K562 (cell line): Measurements from ENCODE around the gene CAV1. TPM values are rescaled to one million over a fixed set of nuclear protein-coding genes. Genes with fewer than 3 reads are reported as not detected.

Experiments used
- ATAC-seq: fragments of 200-7000 bp; cut with Tn5 transposase; 3 replicates; pipeline ENCODE4 v1.9.1; 2020; ENCODE audit warnings: moderate library complexity
- BruUV-seq: library from RNA; stranded (reverse); fragments of 400-500 nt; replicated peaks from 2 replicates; lab custom pipeline; 2021; lab: Mats Ljungman, UMichigan
- CTCF ChIA-PET: fragments of 300-600 bp; formaldehyde crosslinking; extraction: SDS; loops from one replicate; lab custom pipeline; 2021; ENCODE audit warnings: low intra/inter-chr PET ratio; lab: Yijun Ruan, JAX
- POLR2A ChIA-PET: fragments of 300-600, 350-650 bp; sonication (Branson Sonifier 250); formaldehyde crosslinking; extraction: SDS; loops from one replicate; lab custom pipeline; 2021; ENCODE audit warnings: antibody characterized with exemption, inconsistent platforms; lab: Yijun Ruan, JAX
- DNase-seq, 4 experiments: peaks; one replicate each; pipeline versions ENCODE4 v3.0.0 to v3.0.0-alpha.2; 2011 to 2018; ENCODE audit warnings: low spot score in 3 of 4, mixed read lengths in 3 of 4; ENCODE audit errors: extremely low read depth in 1 of 4
- FAIRE-seq: peaks from 2 replicates; lab custom pipeline; 2011; peaks lifted over from hg19 to GRCh38; lab: Jason Lieb, UNC
- H2AFZ ChIP-seq: 2 replicates; pipeline ENCODE4 v1.6.0; 2011; ENCODE audit warnings: low read depth, low read length, control low read depth, inconsistent platforms
- H3K27ac ChIP-seq: fragments of 200-600 bp; 3 replicates; pipeline ENCODE4 v1.8.0; 2011; ENCODE audit warnings: low read depth, mild to moderate bottlenecking, control low read depth, inconsistent platforms, low read length, moderate library complexity, mixed read lengths; ENCODE audit errors: extremely low read depth
- H3K27me3 ChIP-seq, 2 experiments: fragments of 300-600 bp in 1 of 2; 2 replicates in 1 of 2; 3 replicates in 1 of 2; pipeline versions ENCODE4 v1.6.0 to v1.8.0; 2011; ENCODE audit warnings: inconsistent platforms in 2 of 2, low read length in 2 of 2, mild to moderate bottlenecking in 1 of 2, mixed read lengths in 1 of 2, moderate library complexity in 1 of 2; ENCODE audit not compliant: control insufficient read depth in 2 of 2, insufficient read depth in 2 of 2
- H3K36me3 ChIP-seq: fragments of 300-600 bp; 3 replicates; pipeline ENCODE4 v1.8.0; 2011; ENCODE audit warnings: mild to moderate bottlenecking, low read length, inconsistent platforms; ENCODE audit not compliant: control insufficient read depth, insufficient read depth
- H3K4me1 ChIP-seq, 2 experiments: fragments of 200-600 bp in 1 of 2; replicated peaks in 1 of 2; 2 replicates in 1 of 2; 3 replicates in 1 of 2; pipeline versions ENCODE4 v1.5.1 to v1.8.0; 2011; ENCODE audit warnings: inconsistent platforms in 2 of 2, low read length in 2 of 2, mild to moderate bottlenecking in 1 of 2, mixed read lengths in 1 of 2, moderate library complexity in 1 of 2; ENCODE audit not compliant: control insufficient read depth in 2 of 2, insufficient read depth in 2 of 2
- H3K4me2 ChIP-seq: 2 replicates; pipeline ENCODE4 v1.6.1; 2011; ENCODE audit warnings: low read length, control low read depth, inconsistent platforms, mixed read lengths; ENCODE audit not compliant: insufficient read depth
- H3K4me3 ChIP-seq: fragments of 200-600 bp; sonication (generic), shearing (Covaris generic); 2 replicates; pipeline ENCODE4 v1.5.1; 2016; ENCODE audit warnings: control low read depth, inconsistent platforms
- H3K79me2 ChIP-seq: fragments of 200-600 bp; 3 replicates; pipeline ENCODE4 v1.8.0; 2011; ENCODE audit warnings: low read length, inconsistent platforms; ENCODE audit not compliant: control insufficient read depth, insufficient read depth
- H3K9ac ChIP-seq, 2 experiments: 2 replicates each; pipeline versions ENCODE4 v1.6.0 to v1.6.1; 2011; ENCODE audit warnings: low read depth in 2 of 2, low read length in 2 of 2, control low read depth in 1 of 2, inconsistent platforms in 1 of 2, mild to moderate bottlenecking in 1 of 2, mixed read lengths in 1 of 2; ENCODE audit not compliant: insufficient read depth in 1 of 2
- H3K9me1 ChIP-seq: one replicate; pipeline ENCODE4 v1.6.0; 2011; ENCODE audit warnings: inconsistent platforms, mild to moderate bottlenecking, low read length, moderate library complexity; ENCODE audit not compliant: control insufficient read depth, insufficient read depth
- H3K9me3 ChIP-seq: replicated peaks from 2 replicates; pipeline ENCODE4 v1.5.1; 2011; ENCODE audit warnings: low read depth, low read length, inconsistent platforms; ENCODE audit not compliant: control insufficient read depth, insufficient read depth
- H4K20me1 ChIP-seq: replicated peaks from 2 replicates; pipeline ENCODE4 v1.6.1; 2011; ENCODE audit warnings: low read length, inconsistent platforms, mixed read lengths; ENCODE audit not compliant: control insufficient read depth, insufficient read depth
- BRD9 ChIP-seq: fragments of 450-650 bp; IDR thresholded peaks from 2 replicates; pipeline ENCODE4 v1.6.1; 2018; ENCODE audit warnings: low read depth; ENCODE audit not compliant: partially characterized antibody
- FOXK2 ChIP-seq, 2 experiments: fragments of 450-650 bp; IDR thresholded peaks in 1 of 2; conservative IDR thresholded peaks in 1 of 2; 2 replicates each; pipeline ENCODE4 v1.6.1; 2016; ENCODE audit warnings: low read depth in 2 of 2, mild to moderate bottlenecking in 1 of 2
- MYBL2 ChIP-seq, 2 experiments: fragments of 450-650 bp in 1 of 2; sonication (generic) in 1 of 2; formaldehyde crosslinking in 1 of 2; IDR thresholded peaks; 2 replicates each; pipeline versions ENCODE4 v1.6.1 to v1.8.1; 2017 to 2022; ENCODE audit warnings: borderline replicate concordance in 1 of 2, inconsistent platforms in 1 of 2, low read depth in 1 of 2, mild to moderate bottlenecking in 1 of 2, missing genetic modification reagents in 1 of 2, moderate library complexity in 1 of 2
- STAG1 ChIP-seq: sonication (generic); formaldehyde crosslinking; IDR thresholded peaks from 2 replicates; pipeline ENCODE4 v1.5.0; 2020; ENCODE audit warnings: missing genetic modification reagents, borderline replicate concordance
- TCF3 ChIP-seq: sonication (generic); formaldehyde crosslinking; IDR thresholded peaks from 2 replicates; pipeline ENCODE4 v1.4.0; 2020; ENCODE audit warnings: mild to moderate bottlenecking, missing genetic modification reagents
- ZBTB26 ChIP-seq: fragments of 450-650 bp; formaldehyde crosslinking; IDR thresholded peaks from 2 replicates; pipeline ENCODE4 v1.4.0; 2022; ENCODE audit warnings: missing genetic modification characterization
- ZFP36 ChIP-seq: fragments of 150-350 bp; IDR thresholded peaks from 2 replicates; pipeline ENCODE4 v1.6.1; 2018; ENCODE audit warnings: low read length, low read depth; ENCODE audit not compliant: partially characterized antibody
- ZNF224 ChIP-seq: sonication (generic); formaldehyde crosslinking; IDR thresholded peaks from 2 replicates; pipeline ENCODE4 v1.8.0; 2022; ENCODE audit warnings: mild to moderate bottlenecking, missing genetic modification reagents
- ZNF592 ChIP-seq: fragments of 450-650 bp; IDR thresholded peaks from 2 replicates; pipeline ENCODE4 v1.6.1; 2017; ENCODE audit warnings: antibody characterized with exemption, mild to moderate bottlenecking
- WGBS: fragments of 100-300 bp; shearing (Covaris generic); methylation state at CpG from one replicate; pipeline ENCODE4 v1.1.6; 2016; ENCODE audit warnings: low coverage, mixed read lengths; ENCODE audit not compliant: insufficient coverage; ENCODE audit errors: missing lambda C conversion rate; 5-methylcytosine and 5-hydroxymethylcytosine counted together
- in situ Hi-C: fragments of 300-500 bp; cut with MboI; formaldehyde crosslinking; loops from 4 replicates; pipeline ENCODE4 v1.15.0; 2018; ENCODE audit warnings: inconsistent platforms, mixed read lengths
- intact Hi-C: fragments of 100-400 bp; cut with micrococcal nuclease; formaldehyde crosslinking; loops from 2 replicates; pipeline ENCODE4 v1.14.2; 2022
- polyA plus RNA-seq, 8 experiments: library from polyadenylated mRNA; depleted of rRNA in 4 of 8; stranded (reverse) in 5 of 8; unstranded in 3 of 8; fragments of >200 nt; fragmentation: Nextera tagmentation in 2 of 8; fragmentation: Illumina TruSeq in 1 of 8; extraction: Ambion mirVana in 2 of 8; extraction: Trizol in 1 of 8; gene quantifications; 2 replicates each; pipeline versions ENCODE4 v1.2.1 to v1.2.3, GENCODE V29; 2011 to 2014; ENCODE audit warnings: inconsistent platforms in 1 of 8, missing spikeins in 1 of 8
- total RNA-seq, 7 experiments: library from RNA; depleted of rRNA in 6 of 7; stranded (reverse); fragments of >200 nt in 6 of 7; fragmentation: Illumina TruSeq in 2 of 7; extraction: Trizol in 2 of 7; gene quantifications; 2 replicates each; pipeline versions ENCODE4 v1.2.1 to v1.2.3, GENCODE V29; 2011 to 2021; ENCODE audit warnings: low replicate concordance in 1 of 7

The CAV1 gene
- total and polyA plus RNA-seq, 9 of the 15 experiments (the other 6 are each of a cell fraction or from before 2014, with no cell fraction given): 0.08 to 1.5 (median 0.63) TPM

GRCh38 chr7:116539879-116540278, 15.0 kb downstream of the CAV1 start:
- no peak for FAIRE-seq
- in situ Hi-C loops (loop anchor here (5.0 kb wide), 1 partner anchor 278 kb away; no protein-coding TSS in a partner anchor), intact Hi-C loops (no loop called here)
- WGBS: 0% methylated on average over 3 of the region's 3 CpGs
- ChIA-PET POLR2A (no interaction called here), CTCF (no interaction called here)
- Histone ChIP-seq H3K4me1 (no peaks in the 10 kb centered on the region), H3K9me1 (no peaks in the 10 kb centered on the region), H3K4me3 (no peak overlapping the region), H2AFZ (no peak overlapping the region), H3K36me3 (no peaks in the 10 kb centered on the region), H3K79me2 (no peaks in the 10 kb centered on the region), H3K27me3 (peaks cover 9 to 14% of the 10 kb centered on the region in 2 experiments; a peak in 3 of 5 replicates), H3K9me3 (no peaks in the 10 kb centered on the region), H4K20me1 (no peaks in the 10 kb centered on the region), H3K4me2 (no peak overlapping the region), H3K27ac (no peak overlapping the region), H3K9ac (no peak overlapping the region)
- no TSS peak for BruUV-seq
- no peak for DNase-seq
- ATAC-seq: no peak
- TF ChIP-seq STAG1 (no peak), ZBTB26 (CRISPR knock-in tag) (no peak), ZNF224 (CRISPR knock-in tag) (no peak)

- in situ Hi-C loops (no loop called here), intact Hi-C loops (no loop called here)
- Histone ChIP-seq H3K9ac (no peak overlapping the region), H3K4me3 (no peak overlapping the region), H3K9me1 (no peaks in the 10 kb centered on the region), H3K9me3 (no peaks in the 10 kb centered on the region), H3K4me2 (no peak overlapping the region), H3K36me3 (no peaks in the 10 kb centered on the region), H2AFZ (no peak overlapping the region), H3K27ac (no peak overlapping the region), H3K4me1 (no peaks in the 10 kb centered on the region; a peak in 1 of 5 replicates), H3K27me3 (peaks cover 9 to 14% of the 10 kb centered on the region in 2 experiments; a peak in 3 of 5 replicates), H3K79me2 (no peaks in the 10 kb centered on the region), H4K20me1 (no peaks in the 10 kb centered on the region)
- CTCF ChIA-PET: no interaction called here
- no peak for FAIRE-seq
- POLR2A ChIA-PET: no interaction called here
- no peak for DNase-seq
- BruUV-seq: no TSS peak
- no peak for ATAC-seq
- TF ChIP-seq ZFP36: no peak
- no peak for TF ChIP-seq MYBL2 (IDR thresholded peaks at IDR 0.05; ENCODE audit: low read depth)
- no peak for TF ChIP-seq MYBL2 (CRISPR knock-in tag; IDR thresholded peaks at IDR 0.05; ENCODE audit: borderline replicate concordance)
- TF ChIP-seq FOXK2 (conservative IDR thresholded peaks at IDR 0.05 in 1 of 2, IDR thresholded peaks at IDR 0.05 in 1 of 2; ENCODE audit: low read depth in 2 of 2): no peak
- no peak for TF ChIP-seq ZNF592
- TF ChIP-seq TCF3 (CRISPR knock-in tag): no peak
- no peak for TF ChIP-seq BRD9
Measured at GRCh38 chr7:116540743-116541142, 15.9 kb downstream of the CAV1 start.
